CMK (cell line): ENCODE measurements around the gene ERVW-1.

ENCODE experiments used
- DNase-seq: peaks from one replicate; pipeline ENCODE4 v3.0.0-alpha.2; 2010; ENCODE audit warnings: low read depth

ERVW-1 gene

DNA sequence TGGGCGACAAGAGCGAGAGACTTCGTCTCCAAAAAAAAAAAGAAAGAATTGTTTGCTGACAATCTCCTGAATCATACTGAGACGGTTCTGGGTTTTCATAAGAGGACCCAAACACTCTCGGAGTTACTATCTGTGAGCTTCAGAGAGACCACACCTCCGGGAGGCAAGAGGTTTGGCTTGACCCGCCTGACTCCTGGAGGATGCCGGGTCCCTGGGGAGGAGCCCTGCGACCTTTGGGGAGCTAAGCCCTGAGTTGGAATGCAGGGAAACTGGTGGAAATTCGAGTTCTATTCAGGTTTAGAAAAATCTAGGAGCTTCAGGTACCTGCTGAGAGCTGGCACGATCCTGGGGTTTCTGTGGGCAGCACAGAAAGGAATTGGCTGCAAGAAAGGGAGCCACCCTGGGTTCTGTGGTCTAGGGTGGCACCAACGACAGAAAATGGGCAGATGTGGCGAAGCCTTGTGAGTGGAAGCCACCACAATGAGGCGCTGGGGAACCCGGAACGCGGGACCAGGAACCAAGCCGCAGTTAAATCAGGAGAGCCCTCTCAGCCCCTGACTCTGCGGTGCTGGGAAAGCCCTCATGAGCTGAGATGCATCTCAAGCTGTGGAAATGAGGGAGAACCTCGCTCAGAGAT, 52.3 kb downstream of the ERVW-1 start:
- DNase-seq: no peak

DNA sequence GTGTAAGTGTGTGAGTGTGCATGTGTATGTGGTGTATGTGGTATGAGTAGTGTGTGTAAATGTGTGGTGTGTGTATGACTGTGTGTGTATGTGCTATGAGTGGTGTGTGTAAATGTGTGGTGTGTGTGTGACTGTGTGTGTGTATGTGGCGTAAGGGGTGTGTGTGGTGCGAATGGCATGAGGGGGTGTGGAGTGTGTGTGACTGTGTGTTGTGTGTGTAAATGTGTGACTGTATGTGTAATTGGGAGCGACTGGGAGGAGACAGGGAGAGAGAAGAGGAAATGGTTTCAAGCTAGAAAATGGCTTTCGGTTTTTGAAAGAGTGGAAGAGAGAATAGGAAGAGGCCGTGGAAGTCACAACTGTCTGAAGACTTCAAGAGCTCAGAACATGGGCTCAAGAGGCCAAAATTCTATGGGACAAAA, 54.0 kb downstream of the ERVW-1 start:
- no peak for DNase-seq

DNA sequence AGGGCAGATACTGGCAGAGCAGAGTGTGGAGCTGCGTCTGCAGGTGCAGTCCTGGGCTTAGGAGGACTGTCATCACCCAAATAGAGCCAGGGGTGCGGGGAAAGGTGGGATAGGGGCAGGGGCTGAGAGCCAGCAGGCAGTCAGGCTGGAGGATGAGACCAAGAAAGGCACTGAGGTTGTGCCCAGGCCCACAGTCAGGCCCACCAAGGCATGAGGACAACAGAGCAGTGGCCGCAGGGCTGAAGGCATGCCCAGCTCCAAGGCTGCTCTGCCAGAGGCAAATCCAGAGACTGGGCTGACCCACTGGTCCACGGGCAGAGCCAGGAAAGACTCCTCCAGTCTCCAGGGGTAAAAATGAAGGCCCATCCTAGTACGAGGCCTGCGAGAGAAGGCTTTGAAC, 54.8 kb downstream of the ERVW-1 start:
- no peak for DNase-seq

DNA sequence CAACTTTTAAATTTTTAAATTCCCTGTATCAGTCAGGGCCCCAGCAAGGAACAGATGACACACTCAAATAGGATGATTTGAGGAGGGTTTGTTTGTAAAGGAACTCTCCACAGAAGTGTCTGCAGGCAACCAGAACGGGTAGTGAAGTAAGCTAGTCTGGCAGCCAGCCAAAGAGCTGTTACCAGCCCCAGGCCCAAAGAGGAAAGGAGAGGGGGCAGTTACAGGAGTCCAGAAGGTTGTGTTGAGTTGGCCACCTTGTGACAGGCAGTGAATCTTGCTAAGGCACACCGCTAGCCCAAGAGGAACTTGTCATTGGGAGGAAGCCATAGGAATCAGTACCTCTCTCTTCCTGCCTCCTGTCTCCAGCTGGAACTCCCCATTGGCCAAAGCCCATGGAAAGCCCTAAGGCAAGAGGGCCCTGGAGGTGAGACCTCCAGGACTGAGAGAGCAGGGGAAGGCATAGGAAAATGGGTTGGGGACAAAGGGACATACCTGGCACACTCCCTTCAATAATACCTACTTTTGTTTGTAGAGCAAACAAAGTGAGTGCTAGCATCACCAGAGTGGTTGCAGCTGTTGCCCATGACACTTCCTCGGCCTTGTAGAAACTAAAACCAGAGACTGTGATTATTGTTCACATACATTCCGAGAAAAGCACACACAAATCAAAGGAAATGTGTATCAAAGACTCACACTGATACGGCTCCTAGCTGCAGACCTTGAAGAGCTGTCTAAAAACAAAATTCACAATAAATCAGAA, 55.9 kb downstream of the ERVW-1 start:
- peak; percentile 58 for DNase-seq
